ENCODE results near the gene DGKB.

DNA sequence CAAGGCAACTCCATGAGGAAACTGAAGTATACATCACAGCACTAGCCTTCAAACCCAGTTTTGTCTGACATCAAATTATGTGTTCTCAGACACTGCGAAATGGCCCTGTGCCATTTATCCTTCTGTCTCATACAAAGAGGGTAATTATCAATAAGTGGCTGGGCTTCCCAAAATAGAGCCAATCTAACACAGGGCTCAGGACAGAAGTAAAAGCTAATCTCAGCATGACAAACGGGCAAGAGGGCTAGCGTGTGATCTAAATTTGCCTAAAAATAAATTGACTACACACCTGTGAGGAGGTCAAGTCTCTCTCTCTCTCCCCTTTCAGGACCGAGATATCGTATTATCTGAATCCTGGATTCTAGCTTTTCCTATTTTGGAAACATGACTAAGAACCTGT is 67.2 kb downstream of the DGKB start:
- TF ChIP-seq SUZ12 (IDR thresholded peaks at IDR 0.05) (no peak), ELF4 (IDR thresholded peaks at IDR 0.05) (no peak), L3MBTL2 (conservative IDR thresholded peaks at IDR 0.05) (no peak)

Data from HEK293T (cell line).